Chondrocyte (in vitro differentiated cells): ENCODE results near the gene CTU1. TPM values are rescaled to one million over a fixed set of nuclear protein-coding genes. Genes with fewer than 3 reads are reported as not detected.
"Not testable (repeated sequence)": the region's sequence is repeated elsewhere in the genome, so short reads cannot be mapped to it uniquely, and the experiment has no call there.

Source experiments
- DNase-seq: peaks from one replicate; pipeline ENCODE4 v3.0.0; 2021; ENCODE audit warnings: mixed read lengths, low spot score
- H3K27ac Mint-ChIP-seq: one replicate; pipeline ENCODE4 v1.8.0; 2021; ENCODE audit warnings: mild to moderate bottlenecking, moderate library complexity, mixed read lengths; ENCODE audit not compliant: unreplicated experiment
- H3K27me3 Mint-ChIP-seq: 2 replicates; pipeline ENCODE4 v1.8.0; 2021; ENCODE audit warnings: low read depth, mixed read lengths
- H3K36me3 Mint-ChIP-seq: 2 replicates; pipeline ENCODE4 v1.8.0; 2021; ENCODE audit warnings: low read depth, mixed read lengths
- H3K4me1 Mint-ChIP-seq: 2 replicates; pipeline ENCODE4 v1.8.0; 2021; ENCODE audit warnings: low read depth, mild to moderate bottlenecking, mixed read lengths
- H3K4me3 Mint-ChIP-seq: one replicate; pipeline ENCODE4 v1.8.0; 2021; ENCODE audit warnings: mild to moderate bottlenecking, moderate library complexity, mixed read lengths; ENCODE audit not compliant: unreplicated experiment
- H3K9me3 Mint-ChIP-seq: 2 replicates; pipeline ENCODE4 v1.8.0; 2021; ENCODE audit warnings: low read depth, mixed read lengths
- CTCF ChIP-seq: fragments of 200-600 bp; sonication (generic); IDR thresholded peaks from 2 replicates; pipeline ENCODE4 v1.5.0; 2021; ENCODE audit warnings: antibody characterized with exemption, mild to moderate bottlenecking, moderate library complexity
- total RNA-seq: library from RNA; stranded (reverse); gene quantifications from 3 replicates; pipeline ENCODE4 v1.2.1, GENCODE V29; 2021

CTU1 gene
- total RNA-seq, 1 donor from 2014 or later = 6.1 TPM

- no peaks in the 10 kb centered on the region for H3K36me3 Mint-ChIP-seq
- H3K27me3 Mint-ChIP-seq = peaks cover 5% of the 10 kb centered on the region
- TF ChIP-seq CTCF = no peak
- no peak for DNase-seq
- no peak overlapping the region for H3K27ac Mint-ChIP-seq
- no peak overlapping the region for H3K4me3 Mint-ChIP-seq
- H3K4me1 Mint-ChIP-seq = no peaks in the 10 kb centered on the region
- H3K9me3 Mint-ChIP-seq = peaks cover 15% of the 10 kb centered on the region
These were observed 39.5 kb upstream of the CTU1 start for GRCh38 chr19:51147663-51148062.

DNA sequence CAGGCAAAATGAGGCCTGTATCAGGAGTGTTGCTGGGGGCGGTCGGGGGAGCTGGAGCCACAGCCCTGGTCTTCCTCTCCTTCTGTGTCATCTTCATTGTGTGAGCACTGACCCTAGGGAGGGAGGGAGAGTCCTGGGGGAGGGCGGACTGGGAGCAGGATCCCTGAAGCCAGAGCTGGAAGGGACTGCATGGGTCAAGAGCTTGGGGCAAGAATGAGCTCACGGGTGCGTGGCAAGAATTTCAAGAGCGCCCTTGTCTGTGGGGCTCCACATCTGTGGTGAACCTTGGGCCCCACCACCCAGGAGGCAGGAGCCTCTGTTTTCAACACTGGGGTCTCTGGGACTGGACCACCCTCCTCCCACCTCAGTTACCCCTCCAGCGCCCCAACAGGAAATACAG lies 38.5 kb upstream of the CTU1 start:
- no peaks in the 10 kb centered on the region for H3K4me1 Mint-ChIP-seq
- no peak for DNase-seq
- H3K4me3 Mint-ChIP-seq = no peak overlapping the region
- H3K27me3 Mint-ChIP-seq = peaks cover 9% of the 10 kb centered on the region
- H3K27ac Mint-ChIP-seq = no peak overlapping the region
- H3K36me3 Mint-ChIP-seq = no peaks in the 10 kb centered on the region
- TF ChIP-seq CTCF = no peak
- peaks cover 15% of the 10 kb centered on the region for H3K9me3 Mint-ChIP-seq

- Mint-ChIP-seq H3K9me3 (peaks cover 12% of the 10 kb centered on the region), H3K36me3 (no peaks in the 10 kb centered on the region), H3K27ac (no peak overlapping the region), H3K4me3 (no peak overlapping the region), H3K27me3 (peaks cover 16% of the 10 kb centered on the region), H3K4me1 (no peaks in the 10 kb centered on the region)
- no peak for DNase-seq
- no peak for TF ChIP-seq CTCF
These were observed 37.8 kb upstream of the CTU1 start for GRCh38 chr19:51145916-51146493.

- no peak for DNase-seq
- peaks cover 21% of the 10 kb centered on the region for H3K27me3 Mint-ChIP-seq
- H3K4me1 Mint-ChIP-seq = no peaks in the 10 kb centered on the region
- H3K36me3 Mint-ChIP-seq = no peaks in the 10 kb centered on the region
- H3K4me3 Mint-ChIP-seq = no peak overlapping the region
- no peak for TF ChIP-seq CTCF
- peaks cover 5% of the 10 kb centered on the region for H3K9me3 Mint-ChIP-seq
- no peak overlapping the region for H3K27ac Mint-ChIP-seq
These were observed 36.4 kb upstream of the CTU1 start for GRCh38 chr19:51144482-51145045.

DNA sequence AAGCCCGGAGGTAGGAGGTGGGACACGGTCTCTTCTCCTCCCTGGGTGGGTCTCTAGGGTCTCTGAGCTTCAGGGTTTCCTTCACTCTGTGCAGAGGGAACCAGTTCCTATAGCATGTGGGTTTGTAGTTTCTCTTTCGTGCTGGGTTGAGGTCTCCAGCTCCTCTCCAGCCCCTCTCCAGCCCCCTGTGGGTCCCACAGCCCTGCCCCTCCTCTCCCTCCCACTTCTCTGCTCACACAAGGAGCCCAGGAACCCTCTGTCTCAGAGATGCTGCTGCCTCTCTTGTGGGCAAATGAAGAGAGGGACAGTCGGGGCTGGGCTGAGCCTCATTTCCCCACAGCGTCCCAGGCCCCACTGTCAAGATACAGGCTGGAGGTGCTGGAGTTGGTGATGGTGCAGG lies 35.3 kb upstream of the CTU1 start:
- H3K27me3 Mint-ChIP-seq = peaks cover 24% of the 10 kb centered on the region
- no peaks in the 10 kb centered on the region for H3K9me3 Mint-ChIP-seq
- no peak overlapping the region for H3K27ac Mint-ChIP-seq
- no peaks in the 10 kb centered on the region for H3K36me3 Mint-ChIP-seq
- H3K4me1 Mint-ChIP-seq = no peaks in the 10 kb centered on the region
- no peak overlapping the region for H3K4me3 Mint-ChIP-seq
- no peak for TF ChIP-seq CTCF
- no peak for DNase-seq

DNA sequence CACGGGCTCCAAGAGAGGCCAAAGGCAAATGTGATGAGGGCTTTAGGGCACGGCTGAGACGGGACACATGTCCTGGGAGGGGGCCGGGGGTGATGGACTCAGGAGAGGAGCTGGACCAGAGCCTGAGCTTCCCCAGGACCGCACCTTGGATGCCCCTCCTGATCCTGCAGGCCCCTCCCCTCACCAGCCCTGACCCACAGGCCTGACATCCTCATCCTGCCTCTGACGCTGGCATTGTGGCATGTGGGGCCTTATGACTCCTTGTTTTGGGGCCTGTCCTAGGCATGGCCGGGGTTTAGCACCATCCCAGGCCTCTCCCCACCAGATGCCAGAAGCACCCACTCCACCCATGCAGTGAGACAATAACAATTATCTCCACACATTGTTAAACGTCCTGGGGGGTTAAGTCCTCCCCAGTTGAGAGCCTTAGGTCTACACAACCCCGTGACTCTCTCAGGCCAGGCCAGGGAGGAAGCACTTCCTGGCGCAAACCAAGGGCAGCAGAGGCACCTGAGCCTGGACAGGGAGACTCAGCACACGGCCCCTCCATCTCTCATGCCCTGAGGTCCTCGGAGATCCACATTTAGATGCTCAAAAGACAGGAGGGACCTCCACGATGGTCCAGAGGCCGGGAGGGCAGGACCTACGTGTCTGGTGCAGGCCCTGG lies 34.7 kb upstream of the CTU1 start:
- not testable (repeated sequence) for H3K4me1 Mint-ChIP-seq, H3K27ac Mint-ChIP-seq, H3K9me3 Mint-ChIP-seq, H3K36me3 Mint-ChIP-seq, H3K4me3 Mint-ChIP-seq, DNase-seq
- peaks cover 24% of the 10 kb centered on the region for H3K27me3 Mint-ChIP-seq
